Measurements from ENCODE around the gene DYSF.
A peak's percentile ranks its signal among the peaks of the same experiment; 100 is the strongest.

DNA sequence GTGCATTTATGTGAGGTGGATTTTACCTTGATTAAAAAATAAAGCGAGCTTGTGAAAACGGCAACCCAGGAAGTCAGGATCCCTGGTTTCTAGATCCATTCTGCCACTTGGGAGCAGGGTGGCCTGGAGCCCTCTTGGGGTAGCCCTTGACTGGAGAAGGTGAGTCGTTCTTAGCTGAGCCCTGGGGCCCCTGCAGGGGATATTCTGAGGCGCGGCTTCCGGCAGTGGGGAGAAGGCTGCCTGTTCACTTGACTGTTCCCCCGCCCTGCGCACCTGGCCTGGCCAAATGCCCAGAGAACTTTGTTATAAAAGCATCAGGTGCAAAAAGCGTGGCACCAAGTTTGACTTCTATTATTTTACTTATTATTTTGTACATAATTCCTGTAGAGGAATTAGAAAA lies 221.9 kb downstream of the DYSF start:
- TF ChIP-seq CTCF (IDR thresholded peaks at IDR 0.05) (peak in 1 of 6 experiments; percentile 16), POLR2A (IDR thresholded peaks at IDR 0.05) (no peak)

Data from Peyer's patch (tissue), 4 donors.